MCF 10A (cell line): ENCODE data around the gene LGALS12. TPM values are rescaled to one million over a fixed set of nuclear protein-coding genes. Genes with fewer than 3 reads are reported as not detected.
"Not testable (repeated sequence)": the region's sequence is repeated elsewhere in the genome, so short reads cannot be mapped to it uniquely, and the experiment has no call there.

Experiments
- BruUV-seq: library from RNA; stranded (reverse); fragments of 400-500 nt; replicated peaks from 2 replicates; lab custom pipeline; 2021; lab: Mats Ljungman, UMichigan
- CTCF ChIA-PET: fragments of 300-600 bp; sonication (Branson Sonifier 250); formaldehyde crosslinking; extraction: SDS; loops from one replicate; lab custom pipeline; 2021; ENCODE audit warnings: antibody characterized with exemption, inconsistent platforms; lab: Yijun Ruan, JAX
- POLR2A ChIA-PET: fragments of 300-600, 350-650 bp; sonication (Branson Sonifier 250); formaldehyde crosslinking; extraction: SDS; loops from one replicate; lab custom pipeline; 2020; ENCODE audit warnings: antibody characterized with exemption, inconsistent platforms; lab: Yijun Ruan, JAX
- DNase-seq: peaks from one replicate; pipeline ENCODE4 v3.0.0-alpha.2; 2018; ENCODE audit not compliant: unreplicated experiment
- H3K27ac Mint-ChIP-seq: one replicate; pipeline ENCODE4 v1.8.0; 2022; ENCODE audit warnings: mild to moderate bottlenecking, low read depth, mixed read lengths; ENCODE audit not compliant: unreplicated experiment
- H3K27me3 Mint-ChIP-seq: one replicate; pipeline ENCODE4 v1.8.0; 2022; ENCODE audit warnings: mixed read lengths; ENCODE audit not compliant: insufficient read depth, unreplicated experiment
- H3K36me3 Mint-ChIP-seq: one replicate; pipeline ENCODE4 v1.8.0; 2022; ENCODE audit warnings: mild to moderate bottlenecking, moderate library complexity, mixed read lengths; ENCODE audit not compliant: insufficient read depth, unreplicated experiment
- H3K4me1 Mint-ChIP-seq: one replicate; pipeline ENCODE4 v1.8.0; 2022; ENCODE audit warnings: mixed read lengths; ENCODE audit not compliant: insufficient read depth, unreplicated experiment
- H3K4me3 Mint-ChIP-seq: one replicate; pipeline ENCODE4 v1.8.0; 2022; ENCODE audit warnings: mild to moderate bottlenecking, moderate library complexity, mixed read lengths; ENCODE audit not compliant: unreplicated experiment
- H3K9me3 Mint-ChIP-seq: one replicate; pipeline ENCODE4 v1.8.0; 2022; ENCODE audit warnings: mixed read lengths; ENCODE audit not compliant: unreplicated experiment
- intact Hi-C: fragments of 100-400 bp; cut with micrococcal nuclease; formaldehyde crosslinking; loops from 2 replicates; pipeline ENCODE4 v1.14.1; 2022
- total RNA-seq: library from RNA; stranded (reverse); gene quantifications from 2 replicates; pipeline ENCODE4 v1.2.3, GENCODE V29; 2022
- TF ChIP-seq, protein P1 (sequence below): fragments of 200-600 bp; IDR thresholded peaks from one replicate; pipeline ENCODE4 v1.8.0; 2022; ENCODE audit warnings: antibody characterized with exemption, mild to moderate bottlenecking; ENCODE audit not compliant: unreplicated experiment

LGALS12 gene
- total RNA-seq, 1 experiment from 2014 or later: not detected

DNA sequence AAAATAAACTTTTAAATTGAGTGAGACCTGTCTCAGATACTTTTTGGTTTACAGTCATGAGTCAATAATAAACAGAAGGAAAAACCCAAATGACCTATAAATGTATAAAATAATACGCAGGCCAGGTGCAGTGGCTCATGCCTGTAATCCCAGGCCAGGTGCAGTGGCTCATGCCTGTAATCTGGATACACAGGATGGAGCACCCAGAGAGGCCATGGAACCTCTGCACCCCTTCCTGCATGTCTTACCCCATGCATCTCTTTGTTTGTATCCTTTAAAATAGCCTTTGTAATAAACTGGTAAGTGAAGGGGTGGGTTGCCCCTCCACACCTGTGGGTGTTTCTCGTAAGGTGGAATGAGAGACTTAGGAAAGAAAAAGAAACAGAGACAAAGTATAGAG is 21.8 kb downstream of the LGALS12 start:
- Mint-ChIP-seq H3K27me3 (no peaks in the 10 kb centered on the region), H3K4me3 (no peak overlapping the region), H3K27ac (no peak overlapping the region), H3K36me3 (no peaks in the 10 kb centered on the region), H3K9me3 (peaks cover 14% of the 10 kb centered on the region), H3K4me1 (peaks cover 14% of the 10 kb centered on the region)
- intact Hi-C loops: no loop called here
- ChIA-PET CTCF (no interaction called here), POLR2A (no interaction called here)
- DNase-seq: no peak
- BruUV-seq: no TSS peak
- TF ChIP-seq, protein P1, sequence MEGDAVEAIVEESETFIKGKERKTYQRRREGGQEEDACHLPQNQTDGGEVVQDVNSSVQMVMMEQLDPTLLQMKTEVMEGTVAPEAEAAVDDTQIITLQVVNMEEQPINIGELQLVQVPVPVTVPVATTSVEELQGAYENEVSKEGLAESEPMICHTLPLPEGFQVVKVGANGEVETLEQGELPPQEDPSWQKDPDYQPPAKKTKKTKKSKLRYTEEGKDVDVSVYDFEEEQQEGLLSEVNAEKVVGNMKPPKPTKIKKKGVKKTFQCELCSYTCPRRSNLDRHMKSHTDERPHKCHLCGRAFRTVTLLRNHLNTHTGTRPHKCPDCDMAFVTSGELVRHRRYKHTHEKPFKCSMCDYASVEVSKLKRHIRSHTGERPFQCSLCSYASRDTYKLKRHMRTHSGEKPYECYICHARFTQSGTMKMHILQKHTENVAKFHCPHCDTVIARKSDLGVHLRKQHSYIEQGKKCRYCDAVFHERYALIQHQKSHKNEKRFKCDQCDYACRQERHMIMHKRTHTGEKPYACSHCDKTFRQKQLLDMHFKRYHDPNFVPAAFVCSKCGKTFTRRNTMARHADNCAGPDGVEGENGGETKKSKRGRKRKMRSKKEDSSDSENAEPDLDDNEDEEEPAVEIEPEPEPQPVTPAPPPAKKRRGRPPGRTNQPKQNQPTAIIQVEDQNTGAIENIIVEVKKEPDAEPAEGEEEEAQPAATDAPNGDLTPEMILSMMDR: no peak

DNA sequence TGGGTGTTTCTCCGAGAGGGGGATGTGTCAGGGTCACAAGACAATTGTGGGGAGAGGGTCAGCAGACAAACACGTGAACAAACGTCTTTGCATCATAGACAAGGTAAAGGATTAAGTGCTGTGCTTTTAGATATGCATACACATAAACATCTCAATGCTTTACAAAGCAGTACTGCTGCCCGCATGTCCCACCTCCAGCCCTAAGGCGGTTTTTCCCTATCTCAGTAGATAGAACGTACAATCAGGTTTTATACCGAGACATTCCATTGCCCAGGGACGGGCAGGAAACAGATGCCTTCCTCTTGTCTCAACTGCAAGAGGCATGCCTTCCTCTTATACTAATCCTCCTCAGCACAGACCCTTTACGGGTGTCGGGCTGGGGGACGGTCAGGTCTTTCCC is 22.3 kb downstream of the LGALS12 start:
- DNase-seq, intact Hi-C loops, BruUV-seq, H3K27me3 Mint-ChIP-seq, H3K27ac Mint-ChIP-seq, CTCF ChIA-PET, H3K4me3 Mint-ChIP-seq, POLR2A ChIA-PET, H3K36me3 Mint-ChIP-seq: not testable (repeated sequence)
- H3K9me3 Mint-ChIP-seq: peaks cover 12% of the 10 kb centered on the region
- H3K4me1 Mint-ChIP-seq: peaks cover 14% of the 10 kb centered on the region

- DNase-seq, BruUV-seq, H3K36me3 Mint-ChIP-seq, POLR2A ChIA-PET, H3K9me3 Mint-ChIP-seq, H3K27me3 Mint-ChIP-seq, intact Hi-C loops, H3K4me3 Mint-ChIP-seq, CTCF ChIA-PET, H3K27ac Mint-ChIP-seq: not testable (repeated sequence)
- H3K4me1 Mint-ChIP-seq: peaks cover 14% of the 10 kb centered on the region
These were observed 22.9 kb downstream of the LGALS12 start for GRCh38 chr11:63528729-63529278.

- H3K27me3 Mint-ChIP-seq, H3K9me3 Mint-ChIP-seq, H3K4me3 Mint-ChIP-seq, intact Hi-C loops, DNase-seq, H3K27ac Mint-ChIP-seq, BruUV-seq, H3K36me3 Mint-ChIP-seq, POLR2A ChIA-PET: not testable (repeated sequence)
- peaks cover 14% of the 10 kb centered on the region for H3K4me1 Mint-ChIP-seq
- CTCF ChIA-PET: interaction anchor here (0.6 to 0.8 kb wide), 2 partner anchors 61 to 107 kb away, joined by 3 read pairs; no protein-coding TSS in a partner anchor
These were observed 23.5 kb downstream of the LGALS12 start for GRCh38 chr11:63529373-63529772.

GRCh38 chr11:63530021-63530420 is 24.1 kb downstream of the LGALS12 start:
- intact Hi-C loops: no loop called here
- no TSS peak for BruUV-seq
- DNase-seq: no peak
- Mint-ChIP-seq H3K36me3 (no peaks in the 10 kb centered on the region), H3K9me3 (no peaks in the 10 kb centered on the region), H3K27me3 (no peaks in the 10 kb centered on the region), H3K4me3 (no peak overlapping the region), H3K4me1 (peaks cover 14% of the 10 kb centered on the region), H3K27ac (no peak overlapping the region)
- TF ChIP-seq, protein P1: no peak
- ChIA-PET CTCF (interaction anchor here (0.6 to 0.8 kb wide), 2 partner anchors 61 to 106 kb away, joined by 3 read pairs; no protein-coding TSS in a partner anchor), POLR2A (no interaction called here)

DNA sequence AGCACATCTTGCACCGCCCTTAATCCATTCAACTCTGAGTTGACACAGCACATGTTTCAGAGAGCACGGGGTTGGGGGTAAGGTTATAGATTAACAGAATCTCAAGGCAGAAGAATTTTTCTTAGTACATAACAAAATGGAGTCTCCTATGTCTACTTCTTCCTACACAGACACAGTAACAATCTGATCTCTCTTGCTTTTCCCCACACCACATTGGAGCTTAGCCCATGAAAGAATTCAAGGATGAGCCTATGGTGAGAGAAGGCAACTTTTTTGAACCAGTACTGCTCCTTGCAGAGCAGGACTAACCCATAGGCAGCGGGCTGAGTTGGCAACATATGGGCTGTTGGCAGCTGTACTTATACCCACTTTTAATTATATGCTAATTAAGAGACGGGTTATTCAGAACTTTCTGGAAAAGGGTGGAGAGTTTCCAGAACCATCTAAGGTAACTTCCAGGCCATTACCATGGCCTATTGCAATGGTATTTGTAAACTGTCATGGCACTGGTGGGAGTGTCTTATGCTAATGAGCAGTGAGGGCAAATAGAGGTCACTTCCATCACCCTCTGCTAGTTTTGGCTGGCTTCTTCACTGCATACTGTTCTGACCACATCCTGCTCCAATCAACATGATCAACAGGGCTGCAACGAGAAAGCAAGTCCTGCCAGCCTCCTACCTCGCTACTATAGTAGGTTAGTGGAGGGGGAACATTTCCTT is 25.3 kb downstream of the LGALS12 start:
- H3K4me1 Mint-ChIP-seq: peaks cover 14% of the 10 kb centered on the region
- DNase-seq: peak; percentile 70
- intact Hi-C loops, H3K9me3 Mint-ChIP-seq, H3K27ac Mint-ChIP-seq, H3K27me3 Mint-ChIP-seq, BruUV-seq, H3K36me3 Mint-ChIP-seq, H3K4me3 Mint-ChIP-seq, CTCF ChIA-PET, POLR2A ChIA-PET: not testable (repeated sequence)
